NCI-H345 treated with DMSO at 0.1 percent for 48 hours (cell line): ENCODE data around the gene TMEM39B.
"Not testable (repeated sequence)": the region's sequence is repeated elsewhere in the genome, so short reads cannot be mapped to it uniquely, and the experiment has no call there.

Source experiments
- DNase-seq: peaks from one replicate; lab custom pipeline; 2025; ENCODE audit not compliant: unreplicated experiment; lab: John Stamatoyannopoulos, UW

The TMEM39B gene

GRCh38 chr1:32068957-32069588, 3.7 kb upstream of the TMEM39B start:
- DNase-seq = no peak

- DNase-seq = peak; percentile 54
These were observed 749 bp upstream of the TMEM39B start for GRCh38 chr1:32071758-32072621.

GRCh38 chr1:32073299-32074229, 825 bp downstream of the TMEM39B start:
- peak; percentile 82 for DNase-seq

- DNase-seq = no peak
These were observed 2.1 kb downstream of the TMEM39B start for GRCh38 chr1:32074841-32075240.

- DNase-seq = no peak
These were observed 4.7 kb downstream of the TMEM39B start for GRCh38 chr1:32077451-32077850.

- no peak for DNase-seq
These were observed 9.3 kb downstream of the TMEM39B start for GRCh38 chr1:32082022-32082421.

GRCh38 chr1:32086381-32086780, 13.6 kb downstream of the TMEM39B start:
- DNase-seq = not testable (repeated sequence)

GRCh38 chr1:32091176-32091575, 18.4 kb downstream of the TMEM39B start:
- DNase-seq = no peak

- DNase-seq = no peak
These were observed 18.9 kb downstream of the TMEM39B start for GRCh38 chr1:32091591-32091990.

- DNase-seq = no peak
These were observed 22.2 kb downstream of the TMEM39B start for GRCh38 chr1:32094746-32095521.

GRCh38 chr1:32099426-32099825, 26.7 kb downstream of the TMEM39B start:
- no peak for DNase-seq

- no peak for DNase-seq
These were observed 27.6 kb downstream of the TMEM39B start for GRCh38 chr1:32100359-32100758.

GRCh38 chr1:32100807-32101708, 28.3 kb downstream of the TMEM39B start:
- no peak for DNase-seq

GRCh38 chr1:32104127-32104526, 31.4 kb downstream of the TMEM39B start:
- no peak for DNase-seq

- no peak for DNase-seq
These were observed 32.6 kb downstream of the TMEM39B start for GRCh38 chr1:32105338-32105737.

GRCh38 chr1:32106663-32107275, 34.0 kb downstream of the TMEM39B start:
- no peak for DNase-seq

GRCh38 chr1:32107742-32108661, 35.3 kb downstream of the TMEM39B start, which contains the start of gene KPNA6:
Gene KPNA6 (plus strand): TSS chr1:32108056. CDS start chr1:32108131, 75 bp downstream.
- DNase-seq = peak; percentile 95

- no peak for DNase-seq
These were observed 38.4 kb downstream of the TMEM39B start for GRCh38 chr1:32111040-32111623.
